MV-4-11 (cell line): ENCODE results near the gene PCSK6.
"Not testable (repeated sequence)": the region's sequence is repeated elsewhere in the genome, so short reads cannot be mapped to it uniquely, and the experiment has no call there.

Source experiments
- DNase-seq: peaks from one replicate; lab custom pipeline; 2025; lab: John Stamatoyannopoulos, UW

PCSK6 gene

GRCh38 chr15:101481917-101482525 is 7.5 kb downstream of the PCSK6 start:
- no peak for DNase-seq

- no peak for DNase-seq
These were observed 8.2 kb downstream of the PCSK6 start for GRCh38 chr15:101481381-101481705.

GRCh38 chr15:101480613-101481380 is 8.7 kb downstream of the PCSK6 start:
- DNase-seq, result no peak

- DNase-seq, result no peak
These were observed 9.5 kb downstream of the PCSK6 start for GRCh38 chr15:101479851-101480612.

GRCh38 chr15:101479342-101479845 is 10.1 kb downstream of the PCSK6 start:
- DNase-seq, result no peak

- DNase-seq, result no peak
These were observed 10.7 kb downstream of the PCSK6 start for GRCh38 chr15:101478701-101479341.

DNA sequence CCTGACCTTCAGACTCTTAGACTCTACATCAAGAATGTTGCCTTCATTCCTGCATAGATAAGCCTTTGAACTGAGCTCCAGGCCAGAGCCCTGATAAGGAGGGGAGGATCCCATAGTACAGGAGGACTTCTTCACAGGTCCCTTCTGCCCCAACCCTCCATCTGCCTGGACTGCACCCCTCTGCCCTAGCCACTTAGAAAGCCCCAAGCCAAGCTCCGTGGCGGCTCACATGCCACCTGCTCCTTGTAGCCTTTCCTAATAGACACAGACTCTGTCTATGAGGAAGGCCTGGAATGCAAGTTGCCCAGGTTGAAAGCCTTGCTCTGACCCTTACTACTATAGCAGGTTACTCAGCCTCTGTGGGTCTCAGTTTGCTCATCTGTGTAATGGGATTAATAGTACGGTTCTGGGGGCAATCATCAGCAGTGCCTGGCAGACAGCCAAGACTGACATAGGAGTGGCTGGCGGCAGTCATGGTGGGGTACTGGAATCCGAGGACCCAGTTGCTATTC is 11.6 kb downstream of the PCSK6 start:
- no peak for DNase-seq

DNA sequence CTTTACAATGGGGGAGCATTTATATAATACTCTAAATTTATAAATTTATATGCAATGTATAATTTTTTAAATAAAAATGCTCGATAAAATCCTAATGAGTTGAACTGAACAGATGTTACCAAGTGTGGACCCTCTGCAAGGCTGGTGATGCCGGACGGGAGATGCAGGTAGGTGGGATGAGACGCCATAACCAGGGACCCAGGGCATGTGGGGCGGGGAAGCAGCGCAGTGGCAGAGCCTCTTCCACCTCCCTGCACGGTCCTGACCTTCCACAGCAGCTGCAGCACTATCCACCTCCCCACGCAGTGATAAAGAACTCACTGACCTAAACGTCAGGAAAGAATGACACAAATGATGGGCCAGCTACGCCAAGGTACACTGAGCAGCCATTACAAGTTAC is 12.8 kb downstream of the PCSK6 start:
- no peak for DNase-seq

DNA sequence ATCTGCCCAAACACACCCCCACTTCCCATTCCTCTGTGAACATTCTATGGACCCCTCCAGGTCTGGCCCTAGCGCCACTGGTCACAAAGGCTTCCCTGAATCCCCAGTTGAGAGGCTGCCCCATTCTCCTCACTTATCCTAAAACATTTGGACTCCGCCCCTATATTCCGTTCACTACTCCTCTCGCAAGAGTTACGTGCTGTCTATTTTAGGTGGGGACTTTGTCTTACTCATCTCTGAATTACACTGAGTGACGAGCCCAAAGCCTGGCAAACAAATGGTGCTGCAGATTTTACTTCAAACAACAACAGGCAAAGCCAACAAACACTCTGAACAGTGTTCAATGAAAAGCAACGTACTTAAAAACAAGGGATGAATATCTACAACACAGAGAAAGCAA is 14.5 kb downstream of the PCSK6 start:
- DNase-seq, result no peak

DNA sequence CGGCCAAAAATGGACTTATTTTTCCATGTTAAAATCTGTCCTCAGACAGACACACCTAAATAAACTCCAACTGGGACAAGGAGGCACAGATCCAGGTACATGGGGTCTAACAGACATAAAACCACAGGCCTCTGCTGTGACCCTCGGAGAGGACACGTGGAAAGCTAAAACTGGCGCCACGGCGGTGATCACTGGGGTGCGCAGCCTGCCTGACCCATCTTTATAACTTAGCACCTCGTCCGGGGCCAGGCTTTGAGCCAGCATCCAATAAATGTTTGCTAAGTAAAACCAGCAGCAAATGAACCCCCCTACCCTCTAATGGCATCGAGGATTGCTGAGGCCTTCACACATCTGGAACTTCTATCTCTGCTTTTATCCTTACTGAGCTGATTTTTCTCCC is 15.3 kb downstream of the PCSK6 start:
- no peak for DNase-seq

- DNase-seq, result no peak
These were observed 17.5 kb downstream of the PCSK6 start for GRCh38 chr15:101472033-101472432.

- DNase-seq, result no peak
These were observed 18.8 kb downstream of the PCSK6 start for GRCh38 chr15:101470548-101471239.

DNA sequence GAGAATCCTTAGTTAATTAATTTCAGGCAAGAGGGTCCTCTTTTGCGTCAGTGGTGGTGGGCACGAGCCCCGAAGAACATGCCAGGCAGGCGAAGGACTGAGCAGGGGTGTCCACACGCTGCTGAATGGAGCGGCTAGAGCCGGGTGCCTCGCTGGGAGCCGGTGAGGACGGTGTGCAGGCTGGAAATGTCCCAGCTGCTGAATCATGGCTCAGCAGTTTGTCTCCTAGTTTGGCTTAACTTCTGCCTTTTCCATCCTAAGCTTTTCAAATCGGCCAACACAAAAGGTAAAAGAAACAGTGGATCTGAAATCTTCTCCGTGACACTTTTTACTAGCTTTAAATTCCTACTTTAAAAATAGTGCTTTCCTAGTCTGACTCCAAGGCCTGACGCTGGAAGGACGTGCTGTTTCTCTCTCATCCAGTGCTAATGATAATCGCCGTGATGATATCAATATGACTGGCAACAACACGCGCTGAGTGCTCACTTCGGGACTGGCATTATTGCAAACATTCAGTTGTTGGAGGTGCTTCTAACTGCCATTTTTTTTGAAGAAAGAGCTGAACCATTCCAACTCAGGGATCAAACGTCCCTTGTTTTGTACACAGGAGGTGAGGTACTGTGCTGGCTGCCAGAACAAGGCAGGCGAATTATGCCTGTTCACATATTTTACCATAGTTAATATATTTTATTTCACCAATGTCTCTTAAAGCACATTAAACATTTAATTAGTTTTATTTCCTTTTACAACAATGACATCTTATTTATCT is 19.8 kb downstream of the PCSK6 start:
- DNase-seq, result no peak

DNA sequence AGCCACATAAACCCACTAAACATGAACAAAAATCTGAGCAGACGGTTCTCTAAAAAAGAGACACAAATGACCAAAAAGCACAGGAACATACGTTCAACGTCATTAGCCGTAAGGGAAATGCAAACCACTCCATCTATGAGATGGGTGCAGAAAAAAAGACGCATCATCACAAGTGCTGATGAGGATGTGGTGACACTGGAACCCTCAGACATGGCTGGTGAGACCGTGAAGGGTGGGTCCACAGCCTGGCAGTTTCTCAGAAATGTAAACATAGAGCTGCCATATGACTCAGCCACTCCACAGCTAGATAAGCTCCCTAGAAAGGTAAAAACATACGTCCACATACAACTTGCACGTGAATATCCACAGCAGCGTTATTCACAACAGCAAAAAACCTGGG is 23.3 kb downstream of the PCSK6 start:
- DNase-seq, result no peak

GRCh38 chr15:101464999-101465669 is 24.4 kb downstream of the PCSK6 start:
- DNase-seq, result no peak

- DNase-seq, result no peak
These were observed 25.1 kb downstream of the PCSK6 start for GRCh38 chr15:101464256-101464998.

DNA sequence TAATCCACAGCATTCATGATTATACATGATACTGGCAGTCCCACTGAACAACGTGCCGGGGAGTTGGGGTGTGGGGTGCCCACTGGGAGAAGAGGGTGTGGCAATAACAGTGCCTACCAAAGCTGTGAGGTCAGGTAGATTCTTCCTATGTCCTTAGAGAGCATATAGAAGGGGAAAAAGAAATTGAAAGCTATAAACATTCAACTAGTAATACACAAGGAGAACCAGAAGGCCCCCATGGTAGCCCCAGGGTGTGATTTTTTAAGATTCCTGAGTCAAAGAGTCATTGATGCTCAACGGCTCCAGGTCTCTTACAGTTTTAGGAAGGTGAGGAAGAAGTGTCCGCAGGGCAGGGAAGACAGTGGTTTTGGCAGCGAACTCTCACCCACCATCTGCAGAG is 25.8 kb downstream of the PCSK6 start:
- DNase-seq, result not testable (repeated sequence)

GRCh38 chr15:101463270-101463669 is 26.2 kb downstream of the PCSK6 start:
- DNase-seq, result no peak

GRCh38 chr15:101461097-101461496 is 28.4 kb downstream of the PCSK6 start:
- no peak for DNase-seq
